ENCODE results near the gene DIP2A. TPM values are rescaled to one million over a fixed set of nuclear protein-coding genes. Genes with fewer than 3 reads are reported as not detected.

Gene DIP2A
- total and polyA plus RNA-seq, 2 experiments from 2014 or later = 18.5 to 36.3 TPM

- no peak for DNase-seq (ENCODE audit: low spot score)
- H3K36me3 ChIP-seq (ENCODE audit: insufficient read depth) = no peaks in the 10 kb centered on the region
Observed at GRCh38 chr21:46555225-46555617, 96.5 kb downstream of the DIP2A start.

More at GRCh38 chr21:46555225-46555617, 96.5 kb downstream of the DIP2A start:
- Histone ChIP-seq H3F3A (replicated peaks; ENCODE audit: low read depth) (no peaks in the 10 kb centered on the region), H3K79me2 (replicated peaks; ENCODE audit: insufficient read depth) (no peaks in the 10 kb centered on the region), H4K20me1 (replicated peaks; ENCODE audit: insufficient read depth) (no peaks in the 10 kb centered on the region), H3K4me1 (ENCODE audit: insufficient read depth) (no peaks in the 10 kb centered on the region), H3K27ac (ENCODE audit: low read depth) (no peak overlapping the region), H3K4me3 (no peak overlapping the region), H3K9me2 (ENCODE audit: insufficient read depth) (no peaks in the 10 kb centered on the region), H2AFZ (no peak overlapping the region), H3K4me2 (no peak overlapping the region), H3K27me3 (ENCODE audit: insufficient read depth) (no peaks in the 10 kb centered on the region)
- H3K9me3 Mint-ChIP-seq = no peaks in the 10 kb centered on the region
- TF ChIP-seq, protein P1, sequence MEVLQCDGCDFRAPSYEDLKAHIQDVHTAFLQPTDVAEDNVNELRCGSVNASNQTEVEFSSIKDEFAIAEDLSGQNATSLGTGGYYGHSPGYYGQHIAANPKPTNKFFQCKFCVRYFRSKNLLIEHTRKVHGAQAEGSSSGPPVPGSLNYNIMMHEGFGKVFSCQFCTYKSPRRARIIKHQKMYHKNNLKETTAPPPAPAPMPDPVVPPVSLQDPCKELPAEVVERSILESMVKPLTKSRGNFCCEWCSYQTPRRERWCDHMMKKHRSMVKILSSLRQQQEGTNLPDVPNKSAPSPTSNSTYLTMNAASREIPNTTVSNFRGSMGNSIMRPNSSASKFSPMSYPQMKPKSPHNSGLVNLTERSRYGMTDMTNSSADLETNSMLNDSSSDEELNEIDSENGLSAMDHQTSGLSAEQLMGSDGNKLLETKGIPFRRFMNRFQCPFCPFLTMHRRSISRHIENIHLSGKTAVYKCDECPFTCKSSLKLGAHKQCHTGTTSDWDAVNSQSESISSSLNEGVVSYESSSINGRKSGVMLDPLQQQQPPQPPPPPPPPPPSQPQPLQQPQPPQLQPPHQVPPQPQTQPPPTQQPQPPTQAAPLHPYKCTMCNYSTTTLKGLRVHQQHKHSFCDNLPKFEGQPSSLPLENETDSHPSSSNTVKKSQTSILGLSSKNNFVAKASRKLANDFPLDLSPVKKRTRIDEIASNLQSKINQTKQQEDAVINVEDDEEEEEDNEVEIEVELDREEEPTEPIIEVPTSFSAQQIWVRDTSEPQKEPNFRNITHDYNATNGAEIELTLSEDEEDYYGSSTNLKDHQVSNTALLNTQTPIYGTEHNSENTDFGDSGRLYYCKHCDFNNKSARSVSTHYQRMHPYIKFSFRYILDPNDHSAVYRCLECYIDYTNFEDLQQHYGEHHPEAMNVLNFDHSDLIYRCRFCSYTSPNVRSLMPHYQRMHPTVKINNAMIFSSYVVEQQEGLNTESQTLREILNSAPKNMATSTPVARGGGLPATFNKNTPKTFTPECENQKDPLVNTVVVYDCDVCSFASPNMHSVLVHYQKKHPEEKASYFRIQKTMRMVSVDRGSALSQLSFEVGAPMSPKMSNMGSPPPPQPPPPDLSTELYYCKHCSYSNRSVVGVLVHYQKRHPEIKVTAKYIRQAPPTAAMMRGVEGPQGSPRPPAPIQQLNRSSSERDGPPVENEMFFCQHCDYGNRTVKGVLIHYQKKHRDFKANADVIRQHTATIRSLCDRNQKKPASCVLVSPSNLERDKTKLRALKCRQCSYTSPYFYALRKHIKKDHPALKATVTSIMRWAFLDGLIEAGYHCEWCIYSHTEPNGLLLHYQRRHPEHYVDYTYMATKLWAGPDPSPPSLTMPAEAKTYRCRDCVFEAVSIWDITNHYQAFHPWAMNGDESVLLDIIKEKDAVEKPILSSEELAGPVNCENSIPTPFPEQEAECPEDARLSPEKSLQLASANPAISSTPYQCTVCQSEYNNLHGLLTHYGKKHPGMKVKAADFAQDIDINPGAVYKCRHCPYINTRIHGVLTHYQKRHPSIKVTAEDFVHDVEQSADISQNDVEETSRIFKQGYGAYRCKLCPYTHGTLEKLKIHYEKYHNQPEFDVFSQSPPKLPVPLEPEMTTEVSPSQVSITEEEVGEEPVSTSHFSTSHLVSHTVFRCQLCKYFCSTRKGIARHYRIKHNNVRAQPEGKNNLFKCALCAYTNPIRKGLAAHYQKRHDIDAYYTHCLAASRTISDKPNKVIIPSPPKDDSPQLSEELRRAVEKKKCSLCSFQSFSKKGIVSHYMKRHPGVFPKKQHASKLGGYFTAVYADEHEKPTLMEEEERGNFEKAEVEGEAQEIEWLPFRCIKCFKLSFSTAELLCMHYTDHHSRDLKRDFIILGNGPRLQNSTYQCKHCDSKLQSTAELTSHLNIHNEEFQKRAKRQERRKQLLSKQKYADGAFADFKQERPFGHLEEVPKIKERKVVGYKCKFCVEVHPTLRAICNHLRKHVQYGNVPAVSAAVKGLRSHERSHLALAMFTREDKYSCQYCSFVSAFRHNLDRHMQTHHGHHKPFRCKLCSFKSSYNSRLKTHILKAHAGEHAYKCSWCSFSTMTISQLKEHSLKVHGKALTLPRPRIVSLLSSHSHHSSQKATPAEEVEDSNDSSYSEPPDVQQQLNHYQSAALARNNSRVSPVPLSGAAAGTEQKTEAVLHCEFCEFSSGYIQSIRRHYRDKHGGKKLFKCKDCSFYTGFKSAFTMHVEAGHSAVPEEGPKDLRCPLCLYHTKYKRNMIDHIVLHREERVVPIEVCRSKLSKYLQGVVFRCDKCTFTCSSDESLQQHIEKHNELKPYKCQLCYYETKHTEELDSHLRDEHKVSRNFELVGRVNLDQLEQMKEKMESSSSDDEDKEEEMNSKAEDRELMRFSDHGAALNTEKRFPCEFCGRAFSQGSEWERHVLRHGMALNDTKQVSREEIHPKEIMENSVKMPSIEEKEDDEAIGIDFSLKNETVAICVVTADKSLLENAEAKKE (CRISPR knock-in tag; IDR thresholded peaks at IDR 0.05) = no peak
- TF ChIP-seq EZH2 (IDR thresholded peaks at IDR 0.05; ENCODE audit: low read depth, unreplicated experiment) = no peak
- no peak for TF ChIP-seq EZH2phosphoT487 (IDR thresholded peaks at IDR 0.05; ENCODE audit: unreplicated experiment)
- TF ChIP-seq REST (IDR thresholded peaks at IDR 0.05; ENCODE audit: unreplicated experiment) = no peak
- TF ChIP-seq JUNB (IDR thresholded peaks at IDR 0.05; ENCODE audit: unreplicated experiment) = no peak
- TF ChIP-seq, protein P2, sequence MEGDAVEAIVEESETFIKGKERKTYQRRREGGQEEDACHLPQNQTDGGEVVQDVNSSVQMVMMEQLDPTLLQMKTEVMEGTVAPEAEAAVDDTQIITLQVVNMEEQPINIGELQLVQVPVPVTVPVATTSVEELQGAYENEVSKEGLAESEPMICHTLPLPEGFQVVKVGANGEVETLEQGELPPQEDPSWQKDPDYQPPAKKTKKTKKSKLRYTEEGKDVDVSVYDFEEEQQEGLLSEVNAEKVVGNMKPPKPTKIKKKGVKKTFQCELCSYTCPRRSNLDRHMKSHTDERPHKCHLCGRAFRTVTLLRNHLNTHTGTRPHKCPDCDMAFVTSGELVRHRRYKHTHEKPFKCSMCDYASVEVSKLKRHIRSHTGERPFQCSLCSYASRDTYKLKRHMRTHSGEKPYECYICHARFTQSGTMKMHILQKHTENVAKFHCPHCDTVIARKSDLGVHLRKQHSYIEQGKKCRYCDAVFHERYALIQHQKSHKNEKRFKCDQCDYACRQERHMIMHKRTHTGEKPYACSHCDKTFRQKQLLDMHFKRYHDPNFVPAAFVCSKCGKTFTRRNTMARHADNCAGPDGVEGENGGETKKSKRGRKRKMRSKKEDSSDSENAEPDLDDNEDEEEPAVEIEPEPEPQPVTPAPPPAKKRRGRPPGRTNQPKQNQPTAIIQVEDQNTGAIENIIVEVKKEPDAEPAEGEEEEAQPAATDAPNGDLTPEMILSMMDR (conservative IDR thresholded peaks at IDR 0.05; ENCODE audit: low read depth in 2 of 2) = no peak
- no peak for TF ChIP-seq CREB1 (CRISPR knock-in tag; IDR thresholded peaks at IDR 0.05; ENCODE audit: low read depth)
- no peak for TF ChIP-seq ZNF114 (CRISPR knock-in tag; IDR thresholded peaks at IDR 0.05)
- TF ChIP-seq ZNF331 (CRISPR knock-in tag; IDR thresholded peaks at IDR 0.05; ENCODE audit: low read depth) = no peak
- TF ChIP-seq STAT1 (IDR thresholded peaks at IDR 0.05; ENCODE audit: unreplicated experiment) = no peak
- TF ChIP-seq NANOG (IDR thresholded peaks at IDR 0.05; ENCODE audit: borderline replicate concordance) = no peak
- TF ChIP-seq POLR2AphosphoS5 (IDR thresholded peaks at IDR 0.05; ENCODE audit: low read depth) = no peak
- TF ChIP-seq, protein P3, sequence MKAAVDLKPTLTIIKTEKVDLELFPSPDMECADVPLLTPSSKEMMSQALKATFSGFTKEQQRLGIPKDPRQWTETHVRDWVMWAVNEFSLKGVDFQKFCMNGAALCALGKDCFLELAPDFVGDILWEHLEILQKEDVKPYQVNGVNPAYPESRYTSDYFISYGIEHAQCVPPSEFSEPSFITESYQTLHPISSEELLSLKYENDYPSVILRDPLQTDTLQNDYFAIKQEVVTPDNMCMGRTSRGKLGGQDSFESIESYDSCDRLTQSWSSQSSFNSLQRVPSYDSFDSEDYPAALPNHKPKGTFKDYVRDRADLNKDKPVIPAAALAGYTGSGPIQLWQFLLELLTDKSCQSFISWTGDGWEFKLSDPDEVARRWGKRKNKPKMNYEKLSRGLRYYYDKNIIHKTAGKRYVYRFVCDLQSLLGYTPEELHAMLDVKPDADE (IDR thresholded peaks at IDR 0.05) = no peak
- no peaks in the 10 kb centered on the region; the same call in 2 of the 3 replicates for H3K4me1 Mint-ChIP-seq
- peaks cover 18% of the 10 kb centered on the region; the same call in 2 of the 3 replicates for H3K36me3 Mint-ChIP-seq (ENCODE audit: low read depth)
- peaks cover 6% of the 10 kb centered on the region for H3K27me3 Mint-ChIP-seq (ENCODE audit: insufficient read depth, low read depth, poor library complexity)
- no peak for ATAC-seq
- H3K4me3 Mint-ChIP-seq = no peak overlapping the region
- no peak overlapping the region for H3K27ac Mint-ChIP-seq

All from GM23338 (cell line).